Nephron (organoid): Measurements from ENCODE around the gene LAPTM5.

Source experiments
- H3K27ac Mint-ChIP-seq, 3 experiments: 2 replicates each; pipeline ENCODE4 v1.8.0; 2020; ENCODE audit warnings: mixed read lengths in 3 of 3, mild to moderate bottlenecking in 2 of 3, moderate library complexity in 1 of 3
- H3K27me3 Mint-ChIP-seq: 2 replicates; pipeline ENCODE4 v1.8.0; 2021; ENCODE audit warnings: low read depth, mild to moderate bottlenecking, moderate library complexity, mixed read lengths
- H3K36me3 Mint-ChIP-seq: 2 replicates; pipeline ENCODE4 v1.8.0; 2020; ENCODE audit warnings: low read depth, mixed read lengths
- H3K4me1 Mint-ChIP-seq: 2 replicates; pipeline ENCODE4 v1.8.0; 2020; ENCODE audit warnings: mixed read lengths
- H3K4me3 Mint-ChIP-seq, 3 experiments: 2 replicates each; pipeline ENCODE4 v1.8.0; 2020; ENCODE audit warnings: mild to moderate bottlenecking in 3 of 3, mixed read lengths in 3 of 3, moderate library complexity in 2 of 3
- H3K9me3 Mint-ChIP-seq: 2 replicates; pipeline ENCODE4 v1.8.0; 2020; ENCODE audit warnings: mixed read lengths
- TF ChIP-seq, protein P1 (sequence below), 3 experiments: fragments of 200-600 bp; sonication (generic); IDR thresholded peaks; one replicate each; pipeline ENCODE4 v1.5.0; 2021; ENCODE audit warnings: antibody characterized with exemption in 3 of 3; ENCODE audit not compliant: unreplicated experiment in 3 of 3

Gene LAPTM5

GRCh38 chr1:30757352-30758120 is at the start of gene LAPTM5:
Gene LAPTM5, minus strand, starts transcription at chr1:30757774. Its CDS starts 29 bp downstream, at chr1:30757745.
- Mint-ChIP-seq H3K4me1 (peaks cover 54% of the 10 kb centered on the region), H3K27ac (peak within 1 kb of the TSS in 2 of 3 experiments; percentile 11 to 81), H3K9me3 (peaks cover 2% of the 10 kb centered on the region), H3K27me3 (peaks cover 27% of the 10 kb centered on the region), H3K36me3 (no peaks in the 10 kb centered on the region), H3K4me3 (peak within 1 kb of the TSS in 1 of 3 experiments; percentile 75)
- TF ChIP-seq, protein P1, sequence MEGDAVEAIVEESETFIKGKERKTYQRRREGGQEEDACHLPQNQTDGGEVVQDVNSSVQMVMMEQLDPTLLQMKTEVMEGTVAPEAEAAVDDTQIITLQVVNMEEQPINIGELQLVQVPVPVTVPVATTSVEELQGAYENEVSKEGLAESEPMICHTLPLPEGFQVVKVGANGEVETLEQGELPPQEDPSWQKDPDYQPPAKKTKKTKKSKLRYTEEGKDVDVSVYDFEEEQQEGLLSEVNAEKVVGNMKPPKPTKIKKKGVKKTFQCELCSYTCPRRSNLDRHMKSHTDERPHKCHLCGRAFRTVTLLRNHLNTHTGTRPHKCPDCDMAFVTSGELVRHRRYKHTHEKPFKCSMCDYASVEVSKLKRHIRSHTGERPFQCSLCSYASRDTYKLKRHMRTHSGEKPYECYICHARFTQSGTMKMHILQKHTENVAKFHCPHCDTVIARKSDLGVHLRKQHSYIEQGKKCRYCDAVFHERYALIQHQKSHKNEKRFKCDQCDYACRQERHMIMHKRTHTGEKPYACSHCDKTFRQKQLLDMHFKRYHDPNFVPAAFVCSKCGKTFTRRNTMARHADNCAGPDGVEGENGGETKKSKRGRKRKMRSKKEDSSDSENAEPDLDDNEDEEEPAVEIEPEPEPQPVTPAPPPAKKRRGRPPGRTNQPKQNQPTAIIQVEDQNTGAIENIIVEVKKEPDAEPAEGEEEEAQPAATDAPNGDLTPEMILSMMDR (IDR thresholded peaks at IDR 0.05; ENCODE audit: unreplicated experiment in 3 of 3), result no peak

GRCh38 chr1:30806381-30807317 is 49.1 kb upstream of the LAPTM5 start:
- no peaks in the 10 kb centered on the region for H3K36me3 Mint-ChIP-seq
- TF ChIP-seq, protein P1 (IDR thresholded peaks at IDR 0.05; ENCODE audit: unreplicated experiment in 3 of 3), result no peak

GRCh38 chr1:30805304-30806003 is 47.9 kb upstream of the LAPTM5 start:
- TF ChIP-seq, protein P1 (IDR thresholded peaks at IDR 0.05; ENCODE audit: unreplicated experiment in 3 of 3), result no peak
- no peak overlapping the region for H3K27ac Mint-ChIP-seq
- no peaks in the 10 kb centered on the region for H3K36me3 Mint-ChIP-seq
- peaks cover 58% of the 10 kb centered on the region for H3K4me1 Mint-ChIP-seq
- H3K4me3 Mint-ChIP-seq, result no peak overlapping the region
- H3K9me3 Mint-ChIP-seq, result no peaks in the 10 kb centered on the region
- H3K27me3 Mint-ChIP-seq, result peaks cover 61% of the 10 kb centered on the region

More at GRCh38 chr1:30806381-30807317, 49.1 kb upstream of the LAPTM5 start:
- Mint-ChIP-seq H3K4me3 (no peak overlapping the region), H3K9me3 (no peaks in the 10 kb centered on the region), H3K27ac (no peak overlapping the region), H3K4me1 (peaks cover 50% of the 10 kb centered on the region), H3K27me3 (peaks cover 56% of the 10 kb centered on the region)

DNA sequence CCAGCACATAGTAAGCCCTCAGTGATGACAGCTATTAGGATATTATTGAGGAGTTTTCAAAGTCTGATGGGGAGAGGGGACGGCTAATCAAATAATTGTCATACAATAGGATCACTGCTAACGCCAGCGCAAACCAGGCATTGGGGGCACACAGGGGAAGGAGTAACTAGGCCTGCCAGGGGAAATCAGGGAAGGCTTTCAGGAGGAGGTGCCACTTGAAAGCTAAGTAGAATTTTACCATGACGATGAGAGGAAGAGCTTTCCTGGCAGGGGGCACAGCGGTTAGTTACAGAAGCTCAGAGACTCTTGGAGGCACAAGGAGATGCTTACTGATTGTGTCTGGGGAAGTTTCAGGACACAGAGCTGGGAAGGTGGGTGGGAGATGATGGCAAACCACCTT is 47.2 kb upstream of the LAPTM5 start:
- Mint-ChIP-seq H3K4me1 (peaks cover 59% of the 10 kb centered on the region), H3K27ac (no peak overlapping the region), H3K9me3 (no peaks in the 10 kb centered on the region), H3K27me3 (peaks cover 61% of the 10 kb centered on the region), H3K36me3 (no peaks in the 10 kb centered on the region), H3K4me3 (no peak overlapping the region)
- TF ChIP-seq, protein P1 (IDR thresholded peaks at IDR 0.05; ENCODE audit: unreplicated experiment in 3 of 3), result no peak

DNA sequence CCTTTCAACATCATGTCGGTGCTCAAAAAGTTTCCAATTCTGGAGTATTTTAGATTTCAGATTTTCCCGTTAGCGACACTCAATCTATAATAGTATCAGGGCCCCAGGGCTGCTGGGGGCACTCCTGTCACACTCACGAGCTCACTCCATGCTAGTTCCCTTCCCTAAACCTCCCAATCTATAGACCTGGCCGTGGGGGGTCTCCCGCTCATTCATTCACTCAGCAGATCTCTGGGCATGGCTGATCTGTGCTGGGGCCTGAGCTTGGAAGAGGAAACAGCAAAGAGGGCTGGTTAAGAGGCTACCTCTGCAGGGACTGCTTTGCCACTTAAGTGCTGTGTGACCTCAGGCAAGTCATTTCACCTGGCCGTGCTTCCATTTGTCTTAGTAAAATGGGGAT is 46.8 kb upstream of the LAPTM5 start:
- Mint-ChIP-seq H3K4me3 (no peak overlapping the region), H3K27me3 (peaks cover 58% of the 10 kb centered on the region), H3K4me1 (peaks cover 55% of the 10 kb centered on the region), H3K36me3 (no peaks in the 10 kb centered on the region), H3K9me3 (no peaks in the 10 kb centered on the region), H3K27ac (peak overlapping the region in 1 of 3 experiments; percentile 25)
- TF ChIP-seq, protein P1 (IDR thresholded peaks at IDR 0.05; ENCODE audit: unreplicated experiment in 3 of 3), result no peak
